ENCODE measurements around the gene PLEKHA4. TPM values are rescaled to one million over a fixed set of nuclear protein-coding genes. Genes with fewer than 3 reads are reported as not detected.

The PLEKHA4 gene
- total and polyA plus RNA-seq, 2 of the 13 experiments (the other 11 are each of a cell fraction or from before 2014, with no cell fraction given) = 4.8 to 6.0 TPM

Small RNA genes lying within 50 kb of the gene (small RNA-seq; reads per million reads assigned to genes)
- 0 reads per million in 3 experiments for gene RNU6-317P (ENCODE audit: insufficient read depth in 2 of 3, insufficient read length in 3 of 3, low read depth in 2 of 3, low replicate concordance in 1 of 3)

Other genes starting within 250 kb of the PLEKHA4 start
Only the 30 nearest of the 32 such genes appear.
- gene DBP, start 231.2 kb downstream of the PLEKHA4 start, total RNA-seq (2016; rRNA removed; fragmentation: Illumina TruSeq; extraction: Trizol) = 5.5 and 5.8 TPM in 2 replicates
- gene DBP, start 231.2 kb downstream of the PLEKHA4 start, polyA plus RNA-seq (2011; rRNA removed) = 1.7 and 2.1 TPM in 2 replicates
- gene CA11, start 222.4 kb downstream of the PLEKHA4 start, total RNA-seq (2016; rRNA removed; fragmentation: Illumina TruSeq; extraction: Trizol) = 0.24 and 0.58 TPM in 2 replicates
- 0.41 and 1.4 TPM in 2 replicates for gene CA11, start 222.4 kb downstream of the PLEKHA4 start, polyA plus RNA-seq (2011; rRNA removed)
- not detected in 2 replicates for gene NTN5, start 195.6 kb downstream of the PLEKHA4 start, total RNA-seq (2016; rRNA removed; fragmentation: Illumina TruSeq; extraction: Trizol)
- gene NTN5, start 195.6 kb downstream of the PLEKHA4 start, polyA plus RNA-seq (2011; rRNA removed) = 0.03 and 0.05 TPM in 2 replicates
- gene FUT2, start 172.6 kb downstream of the PLEKHA4 start, total RNA-seq (2016; rRNA removed; fragmentation: Illumina TruSeq; extraction: Trizol) = 0.07 TPM in 1 of 2 replicates, not detected in the other
- gene FUT2, start 172.6 kb downstream of the PLEKHA4 start, polyA plus RNA-seq (2011; rRNA removed) = 0.10 TPM in 1 of 2 replicates, not detected in the other
- 2.0 and 2.2 TPM in 2 replicates for gene MAMSTR, start 148.9 kb downstream of the PLEKHA4 start, total RNA-seq (2016; rRNA removed; fragmentation: Illumina TruSeq; extraction: Trizol)
- 2.4 and 2.7 TPM in 2 replicates for gene MAMSTR, start 148.9 kb downstream of the PLEKHA4 start, polyA plus RNA-seq (2011; rRNA removed)
- 0.44 and 0.49 TPM in 2 replicates for gene RASIP1, start 128.0 kb downstream of the PLEKHA4 start, total RNA-seq (2016; rRNA removed; fragmentation: Illumina TruSeq; extraction: Trizol)
- gene RASIP1, start 128.0 kb downstream of the PLEKHA4 start, polyA plus RNA-seq (2011; rRNA removed) = 0.58 and 1.1 TPM in 2 replicates
- 0.22 TPM in 1 of 2 replicates, not detected in the other for gene IZUMO1, start 121.7 kb downstream of the PLEKHA4 start, total RNA-seq (2016; rRNA removed; fragmentation: Illumina TruSeq; extraction: Trizol)
- 0.07 and 0.16 TPM in 2 replicates for gene IZUMO1, start 121.7 kb downstream of the PLEKHA4 start, polyA plus RNA-seq (2011; rRNA removed)
- 0.07 TPM in 2 replicates for gene FUT1, start 116.0 kb downstream of the PLEKHA4 start, total RNA-seq (2016; rRNA removed; fragmentation: Illumina TruSeq; extraction: Trizol)
- gene FUT1, start 116.0 kb downstream of the PLEKHA4 start, polyA plus RNA-seq (2011; rRNA removed) = 1.1 and 1.5 TPM in 2 replicates
- gene FGF21, start 113.1 kb downstream of the PLEKHA4 start, total RNA-seq (2016; rRNA removed; fragmentation: Illumina TruSeq; extraction: Trizol) = not detected in 2 replicates
- 0.17 TPM in 2 replicates for gene FGF21, start 113.1 kb downstream of the PLEKHA4 start, polyA plus RNA-seq (2011; rRNA removed)
- 2.3 and 2.5 TPM in 2 replicates for gene BCAT2, start 57.6 kb downstream of the PLEKHA4 start, total RNA-seq (2016; rRNA removed; fragmentation: Illumina TruSeq; extraction: Trizol)
- 3.6 TPM in 2 replicates for gene BCAT2, start 57.6 kb downstream of the PLEKHA4 start, polyA plus RNA-seq (2011; rRNA removed)
- gene HSD17B14, start 32.1 kb downstream of the PLEKHA4 start, total RNA-seq (2016; rRNA removed; fragmentation: Illumina TruSeq; extraction: Trizol) = 0.53 and 0.58 TPM in 2 replicates
- gene HSD17B14, start 32.1 kb downstream of the PLEKHA4 start, polyA plus RNA-seq (2011; rRNA removed) = 1.2 and 1.8 TPM in 2 replicates
- gene PPP1R15A, start 3.8 kb upstream of the PLEKHA4 start, total RNA-seq (2016; rRNA removed; fragmentation: Illumina TruSeq; extraction: Trizol) = 7.8 and 18.5 TPM in 2 replicates
- gene PPP1R15A, start 3.8 kb upstream of the PLEKHA4 start, polyA plus RNA-seq (2011; rRNA removed) = 15.2 and 15.6 TPM in 2 replicates
- not detected in 2 replicates for gene TULP2, start 30.1 kb upstream of the PLEKHA4 start, total RNA-seq (2016; rRNA removed; fragmentation: Illumina TruSeq; extraction: Trizol)
- gene TULP2, start 30.1 kb upstream of the PLEKHA4 start, polyA plus RNA-seq (2011; rRNA removed) = 0.04 and 0.08 TPM in 2 replicates
- gene NUCB1, start 31.7 kb upstream of the PLEKHA4 start, total RNA-seq (2016; rRNA removed; fragmentation: Illumina TruSeq; extraction: Trizol) = 34.3 and 82.3 TPM in 2 replicates
- gene NUCB1, start 31.7 kb upstream of the PLEKHA4 start, polyA plus RNA-seq (2011; rRNA removed) = 106 and 144 TPM in 2 replicates
- 0.13 and 0.29 TPM in 2 replicates for gene DHDH, start 65.1 kb upstream of the PLEKHA4 start, total RNA-seq (2016; rRNA removed; fragmentation: Illumina TruSeq; extraction: Trizol)
- 0.91 and 1.9 TPM in 2 replicates for gene DHDH, start 65.1 kb upstream of the PLEKHA4 start, polyA plus RNA-seq (2011; rRNA removed)
- 167 and 176 TPM in 2 replicates for gene BAX, start 86.3 kb upstream of the PLEKHA4 start, total RNA-seq (2016; rRNA removed; fragmentation: Illumina TruSeq; extraction: Trizol)
- 139 and 164 TPM in 2 replicates for gene BAX, start 86.3 kb upstream of the PLEKHA4 start, polyA plus RNA-seq (2011; rRNA removed)
- gene FTL, start 96.7 kb upstream of the PLEKHA4 start, total RNA-seq (2016; rRNA removed; fragmentation: Illumina TruSeq; extraction: Trizol) = 3,909 and 8,800 TPM in 2 replicates
- gene FTL, start 96.7 kb upstream of the PLEKHA4 start, polyA plus RNA-seq (2011; rRNA removed) = 2,513 and 2,721 TPM in 2 replicates
- gene GYS1, start 124.7 kb upstream of the PLEKHA4 start, total RNA-seq (2016; rRNA removed; fragmentation: Illumina TruSeq; extraction: Trizol) = 16.4 and 18.4 TPM in 2 replicates
- 34.3 and 42.1 TPM in 2 replicates for gene GYS1, start 124.7 kb upstream of the PLEKHA4 start, polyA plus RNA-seq (2011; rRNA removed)
- gene RUVBL2, start 125.3 kb upstream of the PLEKHA4 start, total RNA-seq (2016; rRNA removed; fragmentation: Illumina TruSeq; extraction: Trizol) = 108 and 122 TPM in 2 replicates
- gene RUVBL2, start 125.3 kb upstream of the PLEKHA4 start, polyA plus RNA-seq (2011; rRNA removed) = 109 and 120 TPM in 2 replicates
- not detected in 2 replicates for gene LHB, start 148.5 kb upstream of the PLEKHA4 start, total RNA-seq (2016; rRNA removed; fragmentation: Illumina TruSeq; extraction: Trizol)
- gene LHB, start 148.5 kb upstream of the PLEKHA4 start, polyA plus RNA-seq (2011; rRNA removed) = 0.82 TPM in 1 of 2 replicates, not detected in the other
- not detected in 2 replicates for gene CGB3, start 155.7 kb upstream of the PLEKHA4 start, total RNA-seq (2016; rRNA removed; fragmentation: Illumina TruSeq; extraction: Trizol)
- not detected in 2 replicates for gene CGB3, start 155.7 kb upstream of the PLEKHA4 start, polyA plus RNA-seq (2011; rRNA removed)
- gene CGB2, start 163.3 kb upstream of the PLEKHA4 start, total RNA-seq (2016; rRNA removed; fragmentation: Illumina TruSeq; extraction: Trizol) = not detected in 2 replicates
- not detected in 2 replicates for gene CGB2, start 163.3 kb upstream of the PLEKHA4 start, polyA plus RNA-seq (2011; rRNA removed)
- gene CGB1, start 168.3 kb upstream of the PLEKHA4 start, total RNA-seq (2016; rRNA removed; fragmentation: Illumina TruSeq; extraction: Trizol) = not detected in 2 replicates
- not detected in 2 replicates for gene CGB1, start 168.3 kb upstream of the PLEKHA4 start, polyA plus RNA-seq (2011; rRNA removed)
- not detected in 2 replicates for gene CGB5, start 175.2 kb upstream of the PLEKHA4 start, total RNA-seq (2016; rRNA removed; fragmentation: Illumina TruSeq; extraction: Trizol)
- not detected in 2 replicates for gene CGB5, start 175.2 kb upstream of the PLEKHA4 start, polyA plus RNA-seq (2011; rRNA removed)
- gene CGB8, start 180.5 kb upstream of the PLEKHA4 start, total RNA-seq (2016; rRNA removed; fragmentation: Illumina TruSeq; extraction: Trizol) = not detected in 2 replicates
- not detected in 2 replicates for gene CGB8, start 180.5 kb upstream of the PLEKHA4 start, polyA plus RNA-seq (2011; rRNA removed)
- not detected in 2 replicates for gene CGB7, start 189.1 kb upstream of the PLEKHA4 start, total RNA-seq (2016; rRNA removed; fragmentation: Illumina TruSeq; extraction: Trizol)
- 0.07 and 0.08 TPM in 2 replicates for gene CGB7, start 189.1 kb upstream of the PLEKHA4 start, polyA plus RNA-seq (2011; rRNA removed)
- not detected in 2 replicates for gene NTF4, start 196.2 kb upstream of the PLEKHA4 start, total RNA-seq (2016; rRNA removed; fragmentation: Illumina TruSeq; extraction: Trizol)
- gene NTF4, start 196.2 kb upstream of the PLEKHA4 start, polyA plus RNA-seq (2011; rRNA removed) = not detected in 2 replicates
- gene KCNA7, start 204.1 kb upstream of the PLEKHA4 start, total RNA-seq (2016; rRNA removed; fragmentation: Illumina TruSeq; extraction: Trizol) = not detected in 2 replicates
- not detected in 2 replicates for gene KCNA7, start 204.1 kb upstream of the PLEKHA4 start, polyA plus RNA-seq (2011; rRNA removed)
- 85.9 and 150 TPM in 2 replicates for gene SNRNP70, start 216.8 kb upstream of the PLEKHA4 start, total RNA-seq (2016; rRNA removed; fragmentation: Illumina TruSeq; extraction: Trizol)
- gene SNRNP70, start 216.8 kb upstream of the PLEKHA4 start, polyA plus RNA-seq (2011; rRNA removed) = 210 and 272 TPM in 2 replicates
- gene LIN7B, start 245.8 kb upstream of the PLEKHA4 start, total RNA-seq (2016; rRNA removed; fragmentation: Illumina TruSeq; extraction: Trizol) = 3.5 and 5.3 TPM in 2 replicates
- gene LIN7B, start 245.8 kb upstream of the PLEKHA4 start, polyA plus RNA-seq (2011; rRNA removed) = 7.6 and 8.6 TPM in 2 replicates